HepG2 (cell line): ENCODE data around the gene PHF13. TPM values are rescaled to one million over a fixed set of nuclear protein-coding genes. Genes with fewer than 3 reads are reported as not detected.

ENCODE experiments used
- FOSL1 ChIP-seq: sonication (generic); formaldehyde crosslinking; IDR thresholded peaks from 2 replicates; pipeline ENCODE4 v1.9.0; 2021; ENCODE audit warnings: missing genetic modification reagents, borderline replicate concordance
- HMG20B ChIP-seq: conservative IDR thresholded peaks from 2 replicates; pipeline ENCODE4 v1.6.1; 2016; ENCODE audit warnings: missing genetic modification reagents, missing compliant biosample characterization
- HNRNPK ChIP-seq: fragments of 200-400 bp; formaldehyde crosslinking; IDR thresholded peaks from 2 replicates; pipeline ENCODE4 v1.6.1; 2018; ENCODE audit warnings: low read length, low read depth, moderate library complexity, mild to moderate bottlenecking; ENCODE audit not compliant: poor library complexity, severe bottlenecking
- SMAD9 ChIP-seq: sonication (generic); formaldehyde crosslinking; IDR thresholded peaks from 2 replicates; pipeline ENCODE4 v1.5.1; 2020; ENCODE audit warnings: mild to moderate bottlenecking, missing genetic modification reagents
- SRSF1 ChIP-seq: fragments of 200-400 bp; formaldehyde crosslinking; optimal IDR thresholded peaks from 2 replicates; pipeline ENCODE3; 2017; ENCODE audit warnings: mild to moderate bottlenecking, low read depth, low read length, moderate library complexity
- THYN1 ChIP-seq: sonication (generic); formaldehyde crosslinking; IDR thresholded peaks from 2 replicates; pipeline ENCODE4 v1.8.1; 2023; ENCODE audit warnings: low read depth, mild to moderate bottlenecking, moderate library complexity, missing genetic modification reagents, borderline replicate concordance
- ZNF646 ChIP-seq: sonication (generic); formaldehyde crosslinking; IDR thresholded peaks from 2 replicates; pipeline ENCODE4 v1.9.0; 2021; ENCODE audit warnings: mild to moderate bottlenecking, missing genetic modification reagents
- polyA plus RNA-seq, 8 experiments: library from polyadenylated mRNA; depleted of rRNA in 3 of 8; stranded (reverse) in 7 of 8; unstranded in 1 of 8; fragments of >200 nt; fragmentation: Illumina TruSeq in 4 of 8; extraction: Trizol in 4 of 8; gene quantifications; 2 replicates each; pipeline versions ENCODE4 v1.2.1 to v1.2.3, GENCODE V29; 2011 to 2016; ENCODE audit warnings: low read depth in 4 of 8, missing spikeins in 1 of 8, mixed read lengths in 1 of 8; ENCODE audit not compliant: insufficient read depth in 1 of 8
- total RNA-seq, 5 experiments: library from RNA; depleted of rRNA; stranded (reverse); fragments of >200 nt; fragmentation: Illumina TruSeq; extraction: Trizol; gene quantifications; 2 replicates each; pipeline ENCODE4 v1.2.3, GENCODE V29; 2016; ENCODE audit warnings: low read depth in 1 of 5
- TF ChIP-seq, protein P1 (sequence below): sonication (generic); formaldehyde crosslinking; IDR thresholded peaks from 2 replicates; pipeline ENCODE4 v1.4.0; 2020; ENCODE audit warnings: low read depth, missing genetic modification reagents
- TF ChIP-seq, protein P2 (sequence below): sonication (generic); formaldehyde crosslinking; IDR thresholded peaks from 2 replicates; pipeline ENCODE4 v1.4.0; 2020; ENCODE audit warnings: missing genetic modification reagents
- TF ChIP-seq, protein P3 (sequence below): sonication (generic); formaldehyde crosslinking; IDR thresholded peaks from 2 replicates; pipeline ENCODE4 v1.4.0; 2020; ENCODE audit warnings: mild to moderate bottlenecking, missing genetic modification reagents

Gene PHF13
- total and polyA plus RNA-seq, 2 of the 13 experiments (the other 11 are each of a cell fraction or from before 2014, with no cell fraction given) = 4.7 to 7.4 TPM

DNA sequence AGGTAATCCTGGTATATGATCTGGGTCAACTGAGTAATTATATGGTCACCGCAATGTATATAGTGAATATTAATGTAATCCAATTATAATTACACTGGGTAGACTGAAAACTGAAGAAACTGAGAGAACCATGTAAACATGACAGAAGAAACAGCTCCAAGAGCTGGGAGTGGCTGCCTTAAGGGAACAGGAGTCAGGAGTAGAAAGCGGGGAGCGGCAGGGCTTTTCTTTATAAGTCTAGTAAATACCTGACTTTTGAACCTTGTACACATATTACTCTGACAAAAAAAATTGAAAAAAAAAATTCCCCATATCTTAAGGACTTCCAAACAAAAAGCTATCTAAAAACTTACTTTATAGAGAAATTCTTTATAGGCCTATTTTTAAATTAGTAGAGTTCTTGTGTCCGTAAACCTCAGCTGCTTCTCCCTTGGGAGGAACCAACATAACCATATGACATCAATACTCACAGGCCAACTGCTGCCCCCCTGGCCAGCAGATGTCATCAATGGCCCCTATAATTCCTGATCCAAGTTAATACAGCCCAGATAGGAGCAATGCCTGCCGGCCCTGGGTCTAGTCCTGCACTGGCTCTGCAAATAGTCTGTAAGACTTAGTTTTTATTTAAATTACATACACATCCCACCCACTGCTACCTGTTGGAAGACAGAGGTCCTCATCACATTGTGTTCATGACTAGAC, 45.0 kb downstream of the PHF13 start (continued):
- TF ChIP-seq ZNF646 (CRISPR knock-in tag) = no peak
- no peak for TF ChIP-seq SRSF1
- no peak for TF ChIP-seq THYN1 (CRISPR knock-in tag)
- TF ChIP-seq SMAD9 (CRISPR knock-in tag) = no peak
- TF ChIP-seq HNRNPK = no peak
- TF ChIP-seq, protein P1, sequence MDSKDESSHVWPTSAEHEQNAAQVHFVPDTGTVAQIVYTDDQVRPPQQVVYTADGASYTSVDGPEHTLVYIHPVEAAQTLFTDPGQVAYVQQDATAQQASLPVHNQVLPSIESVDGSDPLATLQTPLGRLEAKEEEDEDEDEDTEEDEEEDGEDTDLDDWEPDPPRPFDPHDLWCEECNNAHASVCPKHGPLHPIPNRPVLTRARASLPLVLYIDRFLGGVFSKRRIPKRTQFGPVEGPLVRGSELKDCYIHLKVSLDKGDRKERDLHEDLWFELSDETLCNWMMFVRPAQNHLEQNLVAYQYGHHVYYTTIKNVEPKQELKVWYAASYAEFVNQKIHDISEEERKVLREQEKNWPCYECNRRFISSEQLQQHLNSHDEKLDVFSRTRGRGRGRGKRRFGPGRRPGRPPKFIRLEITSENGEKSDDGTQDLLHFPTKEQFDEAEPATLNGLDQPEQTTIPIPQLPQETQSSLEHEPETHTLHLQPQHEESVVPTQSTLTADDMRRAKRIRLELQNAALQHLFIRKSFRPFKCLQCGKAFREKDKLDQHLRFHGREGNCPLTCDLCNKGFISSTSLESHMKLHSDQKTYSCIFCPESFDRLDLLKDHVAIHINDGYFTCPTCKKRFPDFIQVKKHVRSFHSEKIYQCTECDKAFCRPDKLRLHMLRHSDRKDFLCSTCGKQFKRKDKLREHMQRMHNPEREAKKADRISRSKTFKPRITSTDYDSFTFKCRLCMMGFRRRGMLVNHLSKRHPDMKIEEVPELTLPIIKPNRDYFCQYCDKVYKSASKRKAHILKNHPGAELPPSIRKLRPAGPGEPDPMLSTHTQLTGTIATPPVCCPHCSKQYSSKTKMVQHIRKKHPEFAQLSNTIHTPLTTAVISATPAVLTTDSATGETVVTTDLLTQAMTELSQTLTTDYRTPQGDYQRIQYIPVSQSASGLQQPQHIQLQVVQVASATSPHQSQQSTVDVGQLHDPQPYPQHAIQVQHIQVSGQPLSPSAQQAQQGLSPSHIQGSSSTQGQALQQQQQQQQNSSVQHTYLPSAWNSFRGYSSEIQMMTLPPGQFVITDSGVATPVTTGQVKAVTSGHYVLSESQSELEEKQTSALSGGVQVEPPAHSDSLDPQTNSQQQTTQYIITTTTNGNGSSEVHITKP (CRISPR knock-in tag) = no peak
- TF ChIP-seq FOSL1 (CRISPR knock-in tag) = no peak
- TF ChIP-seq HMG20B = no peak
- TF ChIP-seq, protein P2, sequence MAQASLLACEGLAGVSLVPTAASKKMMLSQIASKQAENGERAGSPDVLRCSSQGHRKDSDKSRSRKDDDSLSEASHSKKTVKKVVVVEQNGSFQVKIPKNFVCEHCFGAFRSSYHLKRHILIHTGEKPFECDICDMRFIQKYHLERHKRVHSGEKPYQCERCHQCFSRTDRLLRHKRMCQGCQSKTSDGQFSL (CRISPR knock-in tag) = no peak
- TF ChIP-seq, protein P3, sequence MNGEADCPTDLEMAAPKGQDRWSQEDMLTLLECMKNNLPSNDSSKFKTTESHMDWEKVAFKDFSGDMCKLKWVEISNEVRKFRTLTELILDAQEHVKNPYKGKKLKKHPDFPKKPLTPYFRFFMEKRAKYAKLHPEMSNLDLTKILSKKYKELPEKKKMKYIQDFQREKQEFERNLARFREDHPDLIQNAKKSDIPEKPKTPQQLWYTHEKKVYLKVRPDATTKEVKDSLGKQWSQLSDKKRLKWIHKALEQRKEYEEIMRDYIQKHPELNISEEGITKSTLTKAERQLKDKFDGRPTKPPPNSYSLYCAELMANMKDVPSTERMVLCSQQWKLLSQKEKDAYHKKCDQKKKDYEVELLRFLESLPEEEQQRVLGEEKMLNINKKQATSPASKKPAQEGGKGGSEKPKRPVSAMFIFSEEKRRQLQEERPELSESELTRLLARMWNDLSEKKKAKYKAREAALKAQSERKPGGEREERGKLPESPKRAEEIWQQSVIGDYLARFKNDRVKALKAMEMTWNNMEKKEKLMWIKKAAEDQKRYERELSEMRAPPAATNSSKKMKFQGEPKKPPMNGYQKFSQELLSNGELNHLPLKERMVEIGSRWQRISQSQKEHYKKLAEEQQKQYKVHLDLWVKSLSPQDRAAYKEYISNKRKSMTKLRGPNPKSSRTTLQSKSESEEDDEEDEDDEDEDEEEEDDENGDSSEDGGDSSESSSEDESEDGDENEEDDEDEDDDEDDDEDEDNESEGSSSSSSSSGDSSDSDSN (CRISPR knock-in tag) = no peak
